Endodermal cell (in vitro differentiated cells): Measurements from ENCODE around the gene SUCLG2. TPM values are rescaled to one million over a fixed set of nuclear protein-coding genes. Genes with fewer than 3 reads are reported as not detected.

Experiments used
- DNase-seq: peaks from one replicate; pipeline ENCODE4 v3.0.0-alpha.2; 2017
- H3K27ac ChIP-seq: 2 replicates; pipeline ENCODE4 v1.5.1; 2013; ENCODE audit warnings: mild to moderate bottlenecking, low read depth, low read length, moderate library complexity
- H3K27me3 ChIP-seq: 2 replicates; pipeline ENCODE4 v1.6.1; 2013; ENCODE audit warnings: mild to moderate bottlenecking, low read length, moderate library complexity; ENCODE audit not compliant: insufficient read depth, control insufficient read depth, poor library complexity, severe bottlenecking
- H3K36me3 ChIP-seq: 2 replicates; pipeline ENCODE4 v1.7.0; 2013; ENCODE audit warnings: mild to moderate bottlenecking, low read length, moderate library complexity; ENCODE audit not compliant: control insufficient read depth, insufficient read depth
- H3K4me1 ChIP-seq: one replicate; pipeline ENCODE4 v1.7.0; 2013; ENCODE audit warnings: low read length; ENCODE audit not compliant: control insufficient read depth, insufficient read depth
- H3K4me3 ChIP-seq: 2 replicates; pipeline ENCODE4 v1.5.1; 2013; ENCODE audit warnings: mild to moderate bottlenecking, low read length, moderate library complexity
- H3K9ac ChIP-seq: 2 replicates; pipeline ENCODE4 v1.6.1; 2013; ENCODE audit warnings: mild to moderate bottlenecking, low read length, moderate library complexity; ENCODE audit not compliant: poor library complexity, severe bottlenecking; ENCODE audit errors: extremely low read depth
- H3K9me3 ChIP-seq: 2 replicates; pipeline ENCODE4 v1.6.1; 2013; ENCODE audit warnings: mild to moderate bottlenecking, low read length, moderate library complexity; ENCODE audit not compliant: control insufficient read depth
- H3K27ac Mint-ChIP-seq: 2 replicates; pipeline ENCODE4 v1.8.0; 2020; ENCODE audit warnings: mixed read lengths
- H3K27me3 Mint-ChIP-seq: 2 replicates; pipeline ENCODE4 v1.8.0; 2021; ENCODE audit warnings: mild to moderate bottlenecking, mixed read lengths; ENCODE audit not compliant: insufficient read depth
- H3K36me3 Mint-ChIP-seq: 2 replicates; pipeline ENCODE4 v1.8.0; 2020; ENCODE audit warnings: low read depth, mixed read lengths
- H3K4me1 Mint-ChIP-seq: 2 replicates; pipeline ENCODE4 v1.8.0; 2020; ENCODE audit warnings: mixed read lengths
- H3K4me3 Mint-ChIP-seq: 2 replicates; pipeline ENCODE4 v1.8.0; 2020; ENCODE audit warnings: mild to moderate bottlenecking, moderate library complexity, mixed read lengths
- H3K9me3 Mint-ChIP-seq: 2 replicates; pipeline ENCODE4 v1.8.0; 2020; ENCODE audit warnings: mild to moderate bottlenecking, mixed read lengths
- WGBS, 2 experiments: methylation state at CpG; one replicate each; pipeline versions ENCODE4 v1.1.5 to v1.1.7; 2013; ENCODE audit warnings: missing lambda C conversion rate in 2 of 2, mixed read lengths in 1 of 2; ENCODE audit not compliant: insufficient coverage in 1 of 2, insufficient read length in 1 of 2; 5-methylcytosine and 5-hydroxymethylcytosine counted together
- total RNA-seq, 2 donors: library from RNA; stranded (reverse); fragmentation: NEBNext Ultra II Directional in 1 of 2; extraction: Animal tissue kit (Norgen Biotek cat#: 25700) in 1 of 2; gene quantifications; 2 replicates in 1 of 2; 3 replicates in 1 of 2; pipeline ENCODE4 v1.2.1, GENCODE V29; 2021
- TF ChIP-seq, protein P1 (sequence below): fragments of 200-600 bp; sonication (generic); conservative IDR thresholded peaks from 2 replicates; pipeline ENCODE4 v1.5.0; 2021; ENCODE audit warnings: antibody characterized with exemption, mild to moderate bottlenecking

SUCLG2 gene
- total RNA-seq, 2 donors from 2014 or later = 42.4 to 57.3 TPM

GRCh38 chr3:67641451-67641850, 13.0 kb downstream of the SUCLG2 start:
- DNase-seq = no peak
- Mint-ChIP-seq H3K9me3 (no peaks in the 10 kb centered on the region), H3K4me1 (no peaks in the 10 kb centered on the region), H3K27ac (no peak overlapping the region), H3K36me3 (peaks cover 16% of the 10 kb centered on the region), H3K4me3 (no peak overlapping the region), H3K27me3 (no peaks in the 10 kb centered on the region)
- H3K9ac ChIP-seq = no peak overlapping the region
- H3K4me1 ChIP-seq = no peaks in the 10 kb centered on the region
- no peaks in the 10 kb centered on the region for H3K36me3 ChIP-seq
- no peaks in the 10 kb centered on the region for H3K27me3 ChIP-seq
- H3K9me3 ChIP-seq = no peaks in the 10 kb centered on the region
- 100% methylated on average over 1 to 3 of the region's 3 CpGs for WGBS, 2 experiments
- TF ChIP-seq, protein P1, sequence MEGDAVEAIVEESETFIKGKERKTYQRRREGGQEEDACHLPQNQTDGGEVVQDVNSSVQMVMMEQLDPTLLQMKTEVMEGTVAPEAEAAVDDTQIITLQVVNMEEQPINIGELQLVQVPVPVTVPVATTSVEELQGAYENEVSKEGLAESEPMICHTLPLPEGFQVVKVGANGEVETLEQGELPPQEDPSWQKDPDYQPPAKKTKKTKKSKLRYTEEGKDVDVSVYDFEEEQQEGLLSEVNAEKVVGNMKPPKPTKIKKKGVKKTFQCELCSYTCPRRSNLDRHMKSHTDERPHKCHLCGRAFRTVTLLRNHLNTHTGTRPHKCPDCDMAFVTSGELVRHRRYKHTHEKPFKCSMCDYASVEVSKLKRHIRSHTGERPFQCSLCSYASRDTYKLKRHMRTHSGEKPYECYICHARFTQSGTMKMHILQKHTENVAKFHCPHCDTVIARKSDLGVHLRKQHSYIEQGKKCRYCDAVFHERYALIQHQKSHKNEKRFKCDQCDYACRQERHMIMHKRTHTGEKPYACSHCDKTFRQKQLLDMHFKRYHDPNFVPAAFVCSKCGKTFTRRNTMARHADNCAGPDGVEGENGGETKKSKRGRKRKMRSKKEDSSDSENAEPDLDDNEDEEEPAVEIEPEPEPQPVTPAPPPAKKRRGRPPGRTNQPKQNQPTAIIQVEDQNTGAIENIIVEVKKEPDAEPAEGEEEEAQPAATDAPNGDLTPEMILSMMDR = no peak
- no peak overlapping the region for H3K27ac ChIP-seq
- H3K4me3 ChIP-seq = no peak overlapping the region

DNA sequence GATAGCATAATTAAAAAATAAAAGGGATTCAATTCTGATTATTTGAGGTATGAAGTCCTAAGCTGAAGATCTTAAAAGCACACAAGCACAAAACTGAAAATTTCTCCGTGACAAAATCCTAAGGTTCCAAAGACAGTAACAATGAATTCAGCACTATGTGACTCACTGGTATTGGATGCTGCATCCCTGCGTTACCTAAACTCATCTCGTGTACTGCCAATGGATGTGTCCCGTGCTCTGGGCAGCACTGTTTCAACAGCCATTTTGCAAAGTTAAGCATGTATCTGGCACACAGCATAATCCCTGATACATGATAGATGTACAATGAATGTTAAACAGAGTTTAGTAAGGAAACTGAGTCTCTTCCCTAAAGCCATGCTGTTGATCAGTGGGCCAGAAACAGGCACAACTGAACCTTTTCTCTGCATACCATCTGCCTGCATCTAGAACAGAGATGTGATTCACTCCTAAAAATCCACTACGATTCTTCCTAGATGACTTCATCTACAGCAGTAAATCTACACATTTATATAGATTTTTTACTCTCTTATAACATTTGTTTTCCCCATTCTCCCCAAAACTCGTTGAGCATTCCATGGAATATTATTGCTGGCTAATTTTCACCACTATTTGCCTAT, 14.3 kb downstream of the SUCLG2 start:
- H3K9ac ChIP-seq = no peak overlapping the region
- no peaks in the 10 kb centered on the region for H3K9me3 Mint-ChIP-seq
- H3K4me3 ChIP-seq = no peak overlapping the region
- H3K36me3 ChIP-seq = no peaks in the 10 kb centered on the region
- H3K27ac Mint-ChIP-seq = no peak overlapping the region
- H3K27me3 ChIP-seq = no peaks in the 10 kb centered on the region
- H3K27ac ChIP-seq = no peak overlapping the region
- DNase-seq = no peak
- WGBS, 2 experiments = 91 to 96% methylated on average over 6 of the region's 6 CpGs
- H3K4me3 Mint-ChIP-seq = no peak overlapping the region
- TF ChIP-seq, protein P1 = no peak
- no peaks in the 10 kb centered on the region for H3K27me3 Mint-ChIP-seq
- peaks cover 2% of the 10 kb centered on the region for H3K4me1 Mint-ChIP-seq
- H3K9me3 ChIP-seq = no peaks in the 10 kb centered on the region
- H3K36me3 Mint-ChIP-seq = peaks cover 19% of the 10 kb centered on the region
- H3K4me1 ChIP-seq = no peaks in the 10 kb centered on the region

DNA sequence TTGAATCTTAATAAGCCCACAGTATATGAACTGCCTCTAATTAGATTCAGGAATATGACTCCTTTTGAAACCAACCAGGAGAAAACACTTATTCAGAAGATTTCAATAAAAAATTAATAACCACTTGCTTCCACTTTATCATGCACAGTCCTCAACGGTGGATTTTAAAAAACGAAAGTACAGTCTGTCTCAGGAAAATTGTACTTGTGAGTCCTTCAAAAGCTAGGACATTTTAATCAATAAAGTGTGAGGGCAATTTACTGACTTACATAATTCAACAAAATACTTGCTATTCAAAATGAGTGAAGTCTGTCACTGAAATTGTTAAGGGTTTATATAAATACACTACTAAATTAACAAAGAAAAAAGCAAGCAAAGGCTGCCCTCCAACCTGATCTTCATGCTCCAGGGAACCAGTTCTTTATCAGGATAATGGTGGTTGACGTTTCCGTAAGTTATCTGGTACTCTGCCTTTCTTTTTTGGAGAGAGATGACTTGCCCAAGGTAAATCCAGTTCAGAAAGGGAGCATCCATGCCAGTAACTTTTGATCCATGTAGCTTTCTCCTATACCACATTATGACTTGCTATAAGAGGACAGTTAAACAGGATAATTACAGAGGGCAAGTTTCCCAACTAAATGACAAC, 17.0 kb downstream of the SUCLG2 start:
- no peaks in the 10 kb centered on the region for H3K9me3 Mint-ChIP-seq
- H3K36me3 Mint-ChIP-seq = peaks cover 16% of the 10 kb centered on the region
- no peak for DNase-seq
- H3K4me3 ChIP-seq = no peak overlapping the region
- peaks cover 2% of the 10 kb centered on the region for H3K4me1 Mint-ChIP-seq
- H3K4me3 Mint-ChIP-seq = no peak overlapping the region
- 94% methylated on average over 4 of the region's 4 CpGs; no CpG with 5 or more reads in 1 of the 2 experiments for WGBS, 2 experiments
- no peaks in the 10 kb centered on the region for H3K9me3 ChIP-seq
- TF ChIP-seq, protein P1 = no peak
- H3K27ac ChIP-seq = no peak overlapping the region
- H3K9ac ChIP-seq = no peak overlapping the region
- H3K36me3 ChIP-seq = no peaks in the 10 kb centered on the region
- H3K27me3 ChIP-seq = no peaks in the 10 kb centered on the region
- no peaks in the 10 kb centered on the region for H3K4me1 ChIP-seq
- no peak overlapping the region for H3K27ac Mint-ChIP-seq
- no peaks in the 10 kb centered on the region for H3K27me3 Mint-ChIP-seq
